HEK293 (cell line): Measurements from ENCODE around the gene SSTR4.

Source experiments
- CTCF ChIA-PET: fragments of 350-600 bp; formaldehyde crosslinking; extraction: SDS; loops from one replicate; lab custom pipeline; 2021; ENCODE audit warnings: antibody characterized with exemption; lab: Yijun Ruan, JAX
- POLR2A ChIA-PET: fragments of 300-600 bp; formaldehyde crosslinking; extraction: SDS; loops from one replicate; lab custom pipeline; 2020; ENCODE audit warnings: antibody characterized with exemption, inconsistent platforms; lab: Yijun Ruan, JAX
- H3K27ac ChIP-seq: fragments of 200-500 bp; sonication (Bioruptor generic); 2 replicates; pipeline ENCODE4 v1.5.1; 2014; ENCODE audit warnings: low read depth, low read length, control low read depth, inconsistent platforms; ENCODE audit errors: extremely low read depth
- H3K36me3 ChIP-seq, 2 experiments: fragments of 200-500 bp in 1 of 2; sonication (Bioruptor generic) in 1 of 2; 1 replicate in 1 of 2; 2 replicates in 1 of 2; pipeline ENCODE4 v1.5.1; 2014 to 2017; ENCODE audit warnings: inconsistent platforms in 2 of 2, low read length in 2 of 2; ENCODE audit not compliant: control insufficient read depth in 2 of 2, insufficient read depth in 1 of 2
- H3K4me1 ChIP-seq: fragments of 200-500 bp; sonication (Bioruptor generic); 2 replicates; pipeline ENCODE4 v1.5.1; 2014; ENCODE audit warnings: mild to moderate bottlenecking, low read length, inconsistent platforms; ENCODE audit not compliant: control insufficient read depth, insufficient read depth
- H3K4me3 ChIP-seq: 2 replicates; pipeline ENCODE4 v1.5.1; 2011; ENCODE audit warnings: low read depth, mild to moderate bottlenecking, control low read depth, low read length, moderate library complexity
- H3K9me3 ChIP-seq: fragments of 200-500 bp; sonication (Bioruptor generic); 2 replicates; pipeline ENCODE4 v1.5.1; 2014; ENCODE audit warnings: low read depth, low read length, inconsistent platforms; ENCODE audit not compliant: control insufficient read depth, insufficient read depth
- PRDM2 ChIP-seq: fragments of 450-650 bp; formaldehyde crosslinking; IDR thresholded peaks from 2 replicates; pipeline ENCODE4 v1.5.1; 2016; ENCODE audit warnings: missing biosample characterization, missing genetic modification characterization, borderline replicate concordance
- REST ChIP-seq: fragments of 450-650 bp; formaldehyde crosslinking; IDR thresholded peaks from 2 replicates; pipeline ENCODE4 v1.5.1; 2016; ENCODE audit warnings: missing biosample characterization, missing genetic modification characterization
- SP2 ChIP-seq: fragments of 450-650 bp; formaldehyde crosslinking; IDR thresholded peaks from 2 replicates; pipeline ENCODE4 v1.5.1; 2016; ENCODE audit warnings: missing biosample characterization, missing genetic modification characterization
- ZBTB20 ChIP-seq: fragments of 450-650 bp; formaldehyde crosslinking; IDR thresholded peaks from 2 replicates; pipeline ENCODE4 v1.5.1; 2016; ENCODE audit warnings: missing biosample characterization, missing genetic modification characterization
- ZNF121 ChIP-seq: fragments of 450-650 bp; formaldehyde crosslinking; IDR thresholded peaks from 2 replicates; pipeline ENCODE4 v1.5.1; 2016; ENCODE audit warnings: missing biosample characterization, missing genetic modification characterization
- ZNF157 ChIP-seq: fragments of 450-650 bp; formaldehyde crosslinking; IDR thresholded peaks from 2 replicates; pipeline ENCODE4 v1.5.1; 2016; ENCODE audit warnings: missing biosample characterization, missing genetic modification characterization
- ZNF202 ChIP-seq: fragments of 450-650 bp; formaldehyde crosslinking; IDR thresholded peaks from 2 replicates; pipeline ENCODE4 v1.5.1; 2016; ENCODE audit warnings: missing biosample characterization, missing genetic modification characterization, borderline replicate concordance
- ZNF394 ChIP-seq: fragments of 450-650 bp; formaldehyde crosslinking; IDR thresholded peaks from 2 replicates; pipeline ENCODE4 v1.5.1; 2016; ENCODE audit warnings: missing biosample characterization, missing genetic modification characterization, mild to moderate bottlenecking, moderate library complexity, borderline replicate concordance
- ZNF433 ChIP-seq: fragments of 450-650 bp; formaldehyde crosslinking; IDR thresholded peaks from 2 replicates; pipeline ENCODE4 v1.5.1; 2016; ENCODE audit warnings: missing biosample characterization, missing genetic modification characterization, low read depth
- ZNF488 ChIP-seq: fragments of 450-650 bp; formaldehyde crosslinking; IDR thresholded peaks from 2 replicates; pipeline ENCODE4 v1.5.1; 2016; ENCODE audit warnings: missing biosample characterization, missing genetic modification characterization
- ZNF514 ChIP-seq: fragments of 450-650 bp; formaldehyde crosslinking; IDR thresholded peaks from 2 replicates; pipeline ENCODE4 v1.5.1; 2016; ENCODE audit warnings: missing biosample characterization, missing genetic modification characterization
- ZNF529 ChIP-seq: fragments of 450-650 bp; formaldehyde crosslinking; IDR thresholded peaks from 2 replicates; pipeline ENCODE4 v1.5.1; 2017; ENCODE audit warnings: missing genetic modification characterization, missing biosample characterization; ENCODE audit not compliant: insufficient replicate concordance
- ZNF600 ChIP-seq: fragments of 450-650 bp; formaldehyde crosslinking; IDR thresholded peaks from 2 replicates; pipeline ENCODE4 v1.5.1; 2016; ENCODE audit warnings: missing biosample characterization, missing genetic modification characterization
- ZNF791 ChIP-seq: fragments of 450-650 bp; formaldehyde crosslinking; IDR thresholded peaks from 2 replicates; pipeline ENCODE4 v1.5.1; 2016; ENCODE audit warnings: missing biosample characterization, missing genetic modification characterization
- ZNF792 ChIP-seq: fragments of 450-650 bp; formaldehyde crosslinking; IDR thresholded peaks from 2 replicates; pipeline ENCODE4 v1.5.1; 2016; ENCODE audit warnings: missing biosample characterization, missing genetic modification characterization
- TF ChIP-seq, protein P1 (sequence below): fragments of 450-650 bp; formaldehyde crosslinking; optimal IDR thresholded peaks from 2 replicates; pipeline ENCODE3; 2016; ENCODE audit warnings: missing biosample characterization, mild to moderate bottlenecking, missing genetic modification characterization
- TF ChIP-seq, protein P2 (sequence below): fragments of 450-650 bp; formaldehyde crosslinking; IDR thresholded peaks from 2 replicates; pipeline ENCODE4 v1.5.1; 2016; ENCODE audit warnings: missing biosample characterization, missing genetic modification characterization, low read depth
- TF ChIP-seq, protein P3 (sequence below): fragments of 450-650 bp; formaldehyde crosslinking; IDR thresholded peaks from 2 replicates; pipeline ENCODE4 v1.5.1; 2016; ENCODE audit warnings: missing biosample characterization, missing genetic modification characterization

Gene SSTR4

GRCh38 chr20:23007462-23007861 is 27.6 kb upstream of the SSTR4 start:
- ChIA-PET CTCF (no interaction called here), POLR2A (no interaction called here)
- no peaks in the 10 kb centered on the region for H3K36me3 ChIP-seq
- no peaks in the 10 kb centered on the region for H3K9me3 ChIP-seq
- peak; percentile 60 for TF ChIP-seq ZNF157
- TF ChIP-seq ZNF529 = no peak
- TF ChIP-seq, all 188 proteins: peak for 1
- Histone ChIP-seq H3K27ac (no peak overlapping the region), H3K4me3 (no peak overlapping the region), H3K4me1 (no peaks in the 10 kb centered on the region)

- TF ChIP-seq ZNF514 (tag by site-specific recombination) = no peak
- TF ChIP-seq SP2 (tag by site-specific recombination) = no peak
- TF ChIP-seq, protein P1, sequence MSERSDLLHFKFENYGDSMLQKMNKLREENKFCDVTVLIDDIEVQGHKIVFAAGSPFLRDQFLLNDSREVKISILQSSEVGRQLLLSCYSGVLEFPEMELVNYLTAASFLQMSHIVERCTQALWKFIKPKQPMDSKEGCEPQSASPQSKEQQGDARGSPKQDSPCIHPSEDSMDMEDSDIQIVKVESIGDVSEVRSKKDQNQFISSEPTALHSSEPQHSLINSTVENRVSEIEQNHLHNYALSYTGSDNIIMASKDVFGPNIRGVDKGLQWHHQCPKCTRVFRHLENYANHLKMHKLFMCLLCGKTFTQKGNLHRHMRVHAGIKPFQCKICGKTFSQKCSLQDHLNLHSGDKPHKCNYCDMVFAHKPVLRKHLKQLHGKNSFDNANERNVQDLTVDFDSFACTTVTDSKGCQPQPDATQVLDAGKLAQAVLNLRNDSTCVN (tag by site-specific recombination) = no peak
- no peak for TF ChIP-seq ZNF394 (tag by site-specific recombination)
- no peak for TF ChIP-seq REST (tag by site-specific recombination)
- TF ChIP-seq ZNF792 (tag by site-specific recombination) = no peak
- no peak for TF ChIP-seq PRDM2
- TF ChIP-seq ZNF791 (tag by site-specific recombination) = no peak
- TF ChIP-seq ZNF600 (tag by site-specific recombination) = no peak
- TF ChIP-seq, protein P2, sequence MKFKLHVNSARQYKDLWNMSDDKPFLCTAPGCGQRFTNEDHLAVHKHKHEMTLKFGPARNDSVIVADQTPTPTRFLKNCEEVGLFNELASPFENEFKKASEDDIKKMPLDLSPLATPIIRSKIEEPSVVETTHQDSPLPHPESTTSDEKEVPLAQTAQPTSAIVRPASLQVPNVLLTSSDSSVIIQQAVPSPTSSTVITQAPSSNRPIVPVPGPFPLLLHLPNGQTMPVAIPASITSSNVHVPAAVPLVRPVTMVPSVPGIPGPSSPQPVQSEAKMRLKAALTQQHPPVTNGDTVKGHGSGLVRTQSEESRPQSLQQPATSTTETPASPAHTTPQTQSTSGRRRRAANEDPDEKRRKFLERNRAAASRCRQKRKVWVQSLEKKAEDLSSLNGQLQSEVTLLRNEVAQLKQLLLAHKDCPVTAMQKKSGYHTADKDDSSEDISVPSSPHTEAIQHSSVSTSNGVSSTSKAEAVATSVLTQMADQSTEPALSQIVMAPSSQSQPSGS (tag by site-specific recombination) = no peak
- no peak for TF ChIP-seq ZNF202 (tag by site-specific recombination)
- no peak for TF ChIP-seq ZNF121 (tag by site-specific recombination)
- TF ChIP-seq ZNF488 = no peak
- no peak for TF ChIP-seq ZNF433 (tag by site-specific recombination)
- no peak for TF ChIP-seq ZBTB20 (tag by site-specific recombination)
- TF ChIP-seq, protein P3, sequence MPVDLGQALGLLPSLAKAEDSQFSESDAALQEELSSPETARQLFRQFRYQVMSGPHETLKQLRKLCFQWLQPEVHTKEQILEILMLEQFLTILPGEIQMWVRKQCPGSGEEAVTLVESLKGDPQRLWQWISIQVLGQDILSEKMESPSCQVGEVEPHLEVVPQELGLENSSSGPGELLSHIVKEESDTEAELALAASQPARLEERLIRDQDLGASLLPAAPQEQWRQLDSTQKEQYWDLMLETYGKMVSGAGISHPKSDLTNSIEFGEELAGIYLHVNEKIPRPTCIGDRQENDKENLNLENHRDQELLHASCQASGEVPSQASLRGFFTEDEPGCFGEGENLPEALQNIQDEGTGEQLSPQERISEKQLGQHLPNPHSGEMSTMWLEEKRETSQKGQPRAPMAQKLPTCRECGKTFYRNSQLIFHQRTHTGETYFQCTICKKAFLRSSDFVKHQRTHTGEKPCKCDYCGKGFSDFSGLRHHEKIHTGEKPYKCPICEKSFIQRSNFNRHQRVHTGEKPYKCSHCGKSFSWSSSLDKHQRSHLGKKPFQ (tag by site-specific recombination) = no peak
- H3K36me3 ChIP-seq = no peaks in the 10 kb centered on the region
- H3K4me1 ChIP-seq = no peaks in the 10 kb centered on the region
- H3K9me3 ChIP-seq = no peaks in the 10 kb centered on the region
- H3K4me3 ChIP-seq = no peak overlapping the region
- CTCF ChIA-PET = no interaction called here
- no peak overlapping the region for H3K27ac ChIP-seq
- POLR2A ChIA-PET = no interaction called here
These were observed 27.0 kb upstream of the SSTR4 start for GRCh38 chr20:23007886-23008655.
